Liver (tissue), 9 donors: ENCODE results near the gene CRBN. TPM values are rescaled to one million over a fixed set of nuclear protein-coding genes. Genes with fewer than 3 reads are reported as not detected.

Experiments
- DNase-seq: peaks from one replicate; pipeline ENCODE4 v3.0.0-alpha.2; 2017; ENCODE audit warnings: low spot score
- H3K27ac ChIP-seq, 2 donors: one replicate each; pipeline ENCODE4 v1.7.0; 2013; ENCODE audit warnings: inconsistent platforms in 2 of 2, low read length in 2 of 2, control low read depth in 1 of 2, low read depth in 1 of 2, mild to moderate bottlenecking in 1 of 2
- H3K27me3 ChIP-seq, 4 donors: one replicate each; pipeline versions ENCODE4 v1.6.1 to v1.7.0; 2013; ENCODE audit warnings: low read length in 3 of 4, inconsistent platforms in 1 of 4, mild to moderate bottlenecking in 1 of 4, moderate library complexity in 1 of 4; ENCODE audit not compliant: control insufficient read depth in 4 of 4, insufficient read depth in 4 of 4
- H3K36me3 ChIP-seq, 4 donors: one replicate each; pipeline versions ENCODE4 v1.6.1 to v1.7.0; 2013; ENCODE audit warnings: low read length in 3 of 4, mild to moderate bottlenecking in 3 of 4, low read depth in 1 of 4, moderate library complexity in 1 of 4; ENCODE audit not compliant: control insufficient read depth in 4 of 4, insufficient read depth in 3 of 4
- H3K4me1 ChIP-seq, 4 donors: one replicate each; pipeline versions ENCODE4 v1.6.1 to v1.7.0; 2013; ENCODE audit warnings: low read length in 3 of 4, mild to moderate bottlenecking in 3 of 4, moderate library complexity in 1 of 4; ENCODE audit not compliant: control insufficient read depth in 4 of 4, insufficient read depth in 4 of 4
- H3K4me3 ChIP-seq, 3 donors: one replicate each; pipeline versions ENCODE4 v1.6.1 to v1.7.0; 2013; ENCODE audit warnings: low read length in 3 of 3, control low read depth in 1 of 3, low read depth in 1 of 3, mild to moderate bottlenecking in 1 of 3
- H3K9ac ChIP-seq, 2 donors: one replicate each; pipeline ENCODE4 v1.7.0; 2013; ENCODE audit warnings: low read length in 2 of 2, mild to moderate bottlenecking in 2 of 2, moderate library complexity in 2 of 2, control low read depth in 1 of 2, low read depth in 1 of 2
- H3K9me3 ChIP-seq, 4 donors: one replicate each; pipeline versions ENCODE4 v1.6.1 to v1.7.0; 2013; ENCODE audit warnings: low read length in 3 of 4; ENCODE audit not compliant: control insufficient read depth in 4 of 4
- EGR1 ChIP-seq, 2 donors: IDR thresholded peaks; 2 replicates each; pipeline ENCODE4 v1.6.1; 2016 to 2018; ENCODE audit warnings: antibody characterized with exemption in 2 of 2, low read depth in 2 of 2
- FOXA1 ChIP-seq: IDR thresholded peaks from 2 replicates; pipeline ENCODE4 v1.6.1; 2016; ENCODE audit warnings: antibody characterized with exemption
- FOXA2 ChIP-seq: IDR thresholded peaks from 2 replicates; pipeline ENCODE4 v1.6.1; 2016; ENCODE audit warnings: antibody characterized with exemption
- GABPA ChIP-seq, 2 donors: IDR thresholded peaks in 1 of 2; conservative IDR thresholded peaks in 1 of 2; 2 replicates each; pipeline ENCODE4 v1.6.1; 2016; ENCODE audit warnings: antibody characterized with exemption in 2 of 2, mild to moderate bottlenecking in 1 of 2, moderate library complexity in 1 of 2
- HNF4A ChIP-seq, 2 donors: conservative IDR thresholded peaks; 2 replicates each; pipeline ENCODE4 v1.6.1; 2016; ENCODE audit warnings: antibody characterized with exemption in 2 of 2, mild to moderate bottlenecking in 2 of 2
- HNF4G ChIP-seq: IDR thresholded peaks from 2 replicates; pipeline ENCODE4 v1.6.1; 2016; ENCODE audit warnings: antibody characterized with exemption
- NR2F2 ChIP-seq: IDR thresholded peaks from 2 replicates; pipeline ENCODE4 v1.6.1; 2016; ENCODE audit warnings: antibody characterized with exemption
- RAD21 ChIP-seq, 2 donors: IDR thresholded peaks; 2 replicates each; pipeline ENCODE4 v1.6.1; 2016; ENCODE audit warnings: antibody characterized with exemption in 2 of 2, mild to moderate bottlenecking in 2 of 2
- RXRA ChIP-seq, 2 donors: IDR thresholded peaks; 2 replicates each; pipeline ENCODE4 v1.6.1; 2017 to 2018; ENCODE audit warnings: antibody characterized with exemption in 2 of 2, mild to moderate bottlenecking in 1 of 2
- SP1 ChIP-seq: IDR thresholded peaks from 2 replicates; pipeline ENCODE4 v1.6.1; 2018; ENCODE audit warnings: antibody characterized with exemption, mild to moderate bottlenecking
- WGBS: extraction: QIAGEN DNeasy Blood & Tissue Kit; methylation state at CpG from one replicate; pipeline ENCODE4 v1.1.7; 2013; 5-methylcytosine and 5-hydroxymethylcytosine counted together
- polyA plus RNA-seq, 2 donors: library from polyadenylated mRNA; stranded (reverse) in 1 of 2; unstranded in 1 of 2; fragments of 200-250 nt in 1 of 2; fragments of >200 nt in 1 of 2; fragmentation: Nextera tagmentation in 1 of 2; extraction: Ambion mirVana in 1 of 2; gene quantifications; one replicate each; pipeline versions ENCODE4 v1.2.1 to v1.2.3, GENCODE V29; 2013 to 2015
- total RNA-seq, 2 donors: library from RNA; depleted of rRNA; stranded (reverse); fragments of >200 nt; gene quantifications; one replicate each; pipeline ENCODE4 v1.2.3, GENCODE V29; 2014
- TF ChIP-seq, protein P1 (sequence below): fragments of 150-350 bp; IDR thresholded peaks from 2 replicates; pipeline ENCODE4 v1.5.1; 2017; ENCODE audit warnings: improper control_type of control experiment, low read depth, low read length; ENCODE audit not compliant: missing input control
- TF ChIP-seq, protein P2 (sequence below): IDR thresholded peaks from 2 replicates; pipeline ENCODE4 v1.6.1; 2016; ENCODE audit warnings: antibody characterized with exemption
- TF ChIP-seq, protein P3 (sequence below): IDR thresholded peaks from 2 replicates; pipeline ENCODE4 v1.6.1; 2016; ENCODE audit warnings: antibody characterized with exemption
- donor health status: healthy.
- donor health status: healthy.
- donor health status: healthy.
- donor health status: healthy.
- donor health status: healthy.

Gene CRBN
- total and polyA plus RNA-seq, 4 donors: 14.0 to 57.6 (median 29.4) TPM

- no peaks in the 10 kb centered on the region for H3K36me3 ChIP-seq
- no peak for DNase-seq
- no peaks in the 10 kb centered on the region for H3K4me1 ChIP-seq
- no peak overlapping the region for H3K27ac ChIP-seq
- TF ChIP-seq GABPA (IDR thresholded peaks at IDR 0.05 in 1 of 2, conservative IDR thresholded peaks at IDR 0.05 in 1 of 2): no peak
- TF ChIP-seq HNF4A (conservative IDR thresholded peaks at IDR 0.05): no peak
- TF ChIP-seq, protein P1, sequence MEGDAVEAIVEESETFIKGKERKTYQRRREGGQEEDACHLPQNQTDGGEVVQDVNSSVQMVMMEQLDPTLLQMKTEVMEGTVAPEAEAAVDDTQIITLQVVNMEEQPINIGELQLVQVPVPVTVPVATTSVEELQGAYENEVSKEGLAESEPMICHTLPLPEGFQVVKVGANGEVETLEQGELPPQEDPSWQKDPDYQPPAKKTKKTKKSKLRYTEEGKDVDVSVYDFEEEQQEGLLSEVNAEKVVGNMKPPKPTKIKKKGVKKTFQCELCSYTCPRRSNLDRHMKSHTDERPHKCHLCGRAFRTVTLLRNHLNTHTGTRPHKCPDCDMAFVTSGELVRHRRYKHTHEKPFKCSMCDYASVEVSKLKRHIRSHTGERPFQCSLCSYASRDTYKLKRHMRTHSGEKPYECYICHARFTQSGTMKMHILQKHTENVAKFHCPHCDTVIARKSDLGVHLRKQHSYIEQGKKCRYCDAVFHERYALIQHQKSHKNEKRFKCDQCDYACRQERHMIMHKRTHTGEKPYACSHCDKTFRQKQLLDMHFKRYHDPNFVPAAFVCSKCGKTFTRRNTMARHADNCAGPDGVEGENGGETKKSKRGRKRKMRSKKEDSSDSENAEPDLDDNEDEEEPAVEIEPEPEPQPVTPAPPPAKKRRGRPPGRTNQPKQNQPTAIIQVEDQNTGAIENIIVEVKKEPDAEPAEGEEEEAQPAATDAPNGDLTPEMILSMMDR: no peak
- no peak for TF ChIP-seq RAD21 (IDR thresholded peaks at IDR 0.05)
- no peak for TF ChIP-seq EGR1 (IDR thresholded peaks at IDR 0.05; ENCODE audit: low read depth in 2 of 2)
- TF ChIP-seq FOXA1: no peak
- TF ChIP-seq FOXA2: no peak
- TF ChIP-seq SP1: no peak
- peaks cover 0 to 4% (median 2%) of the 10 kb centered on the region in 4 donors for H3K9me3 ChIP-seq
- peaks cover 0 to 3% (median 0%) of the 10 kb centered on the region in 4 donors for H3K27me3 ChIP-seq
- no peak overlapping the region for H3K4me3 ChIP-seq
- WGBS: 0% methylated on average over 1 of the region's 1 CpG
- H3K9ac ChIP-seq: no peak overlapping the region
These were observed 48.1 kb upstream of the CRBN start for GRCh38 chr3:3227640-3228039.

DNA sequence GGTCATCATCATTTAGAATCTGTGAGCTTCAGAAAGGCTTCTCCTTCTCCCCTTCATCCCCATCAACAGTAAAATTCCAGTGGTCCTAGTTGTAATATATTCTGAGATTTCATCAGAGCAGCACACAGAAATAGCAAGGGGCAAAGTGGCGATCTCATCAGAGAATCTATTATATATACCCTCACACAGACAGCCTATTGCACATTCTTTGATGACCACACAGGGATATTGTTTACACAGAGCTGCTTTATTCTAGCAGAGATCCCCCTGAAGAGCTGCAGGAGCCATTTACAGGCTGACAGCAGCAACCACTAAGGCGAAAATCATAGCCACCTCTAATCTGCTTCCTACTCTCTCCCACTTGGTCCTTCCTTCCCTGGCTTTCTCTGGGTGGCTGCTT, 42.0 kb upstream of the CRBN start:
- DNase-seq: no peak
- H3K4me1 ChIP-seq: no peaks in the 10 kb centered on the region
- peaks cover 0 to 2% (median 0%) of the 10 kb centered on the region in 4 donors for H3K9me3 ChIP-seq
- no peak overlapping the region for H3K9ac ChIP-seq
- TF ChIP-seq HNF4A (conservative IDR thresholded peaks at IDR 0.05) (no peak), FOXA1 (no peak), HNF4G (no peak), NR2F2 (no peak), FOXA2 (no peak), RXRA (IDR thresholded peaks at IDR 0.05) (no peak)
- TF ChIP-seq, protein P2, sequence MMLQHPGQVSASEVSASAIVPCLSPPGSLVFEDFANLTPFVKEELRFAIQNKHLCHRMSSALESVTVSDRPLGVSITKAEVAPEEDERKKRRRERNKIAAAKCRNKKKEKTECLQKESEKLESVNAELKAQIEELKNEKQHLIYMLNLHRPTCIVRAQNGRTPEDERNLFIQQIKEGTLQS: no peak
- TF ChIP-seq, protein P3, sequence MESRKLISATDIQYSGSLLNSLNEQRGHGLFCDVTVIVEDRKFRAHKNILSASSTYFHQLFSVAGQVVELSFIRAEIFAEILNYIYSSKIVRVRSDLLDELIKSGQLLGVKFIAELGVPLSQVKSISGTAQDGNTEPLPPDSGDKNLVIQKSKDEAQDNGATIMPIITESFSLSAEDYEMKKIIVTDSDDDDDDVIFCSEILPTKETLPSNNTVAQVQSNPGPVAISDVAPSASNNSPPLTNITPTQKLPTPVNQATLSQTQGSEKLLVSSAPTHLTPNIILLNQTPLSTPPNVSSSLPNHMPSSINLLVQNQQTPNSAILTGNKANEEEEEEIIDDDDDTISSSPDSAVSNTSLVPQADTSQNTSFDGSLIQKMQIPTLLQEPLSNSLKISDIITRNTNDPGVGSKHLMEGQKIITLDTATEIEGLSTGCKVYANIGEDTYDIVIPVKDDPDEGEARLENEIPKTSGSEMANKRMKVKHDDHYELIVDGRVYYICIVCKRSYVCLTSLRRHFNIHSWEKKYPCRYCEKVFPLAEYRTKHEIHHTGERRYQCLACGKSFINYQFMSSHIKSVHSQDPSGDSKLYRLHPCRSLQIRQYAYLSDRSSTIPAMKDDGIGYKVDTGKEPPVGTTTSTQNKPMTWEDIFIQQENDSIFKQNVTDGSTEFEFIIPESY: no peak
- no peak overlapping the region for H3K27ac ChIP-seq
- no peak overlapping the region for H3K4me3 ChIP-seq
- H3K36me3 ChIP-seq: no peaks in the 10 kb centered on the region
- peaks cover 0 to 5% (median 0%) of the 10 kb centered on the region in 4 donors for H3K27me3 ChIP-seq
- WGBS: 73% methylated on average over 2 of the region's 2 CpGs

GRCh38 chr3:3216401-3216800, 36.9 kb upstream of the CRBN start:
- Histone ChIP-seq H3K4me1 (no peaks in the 10 kb centered on the region), H3K4me3 (no peak overlapping the region), H3K27ac (no peak overlapping the region), H3K9me3 (no peaks in the 10 kb centered on the region), H3K9ac (no peak overlapping the region), H3K27me3 (peaks cover 0 to 2% (median 0%) of the 10 kb centered on the region in 4 donors), H3K36me3 (no peaks in the 10 kb centered on the region)
- no peak for TF ChIP-seq RXRA (IDR thresholded peaks at IDR 0.05)
- DNase-seq: no peak
- WGBS: 73% methylated on average over 4 of the region's 4 CpGs
